T-helper 1 cell (primary cell): ENCODE data around the gene KRT25.

Experiments
- DNase-seq, 5 donors: peaks; one replicate each; pipeline ENCODE4 v3.0.0-alpha.2; 2012 to 2020
- total RNA-seq, 4 donors: gene quantifications; one replicate each; lab custom pipeline; 2026; lab: John Stamatoyannopoulos, UW

KRT25 gene
- total RNA-seq, result 0 reads per million in 4 donors

DNA sequence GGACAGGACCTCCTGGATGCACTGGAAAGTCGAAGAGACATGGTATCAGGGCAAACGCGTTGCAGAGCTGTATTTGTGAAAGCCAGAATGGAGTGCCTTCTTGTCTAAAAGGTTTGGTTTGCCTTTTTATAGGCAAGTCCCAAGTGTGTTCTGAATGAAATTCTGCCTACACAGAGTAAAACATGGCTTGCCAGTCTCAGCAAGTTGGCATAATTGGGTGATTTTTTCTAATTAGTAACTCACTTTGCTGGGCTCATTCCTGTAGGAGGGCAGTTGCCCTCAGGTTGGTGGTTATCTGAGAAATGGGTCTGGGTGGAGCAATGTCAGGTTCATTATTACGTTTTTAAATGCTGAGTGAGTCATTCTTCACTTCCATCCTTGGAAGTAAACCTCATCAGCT is at the start of gene KRT25:
Gene KRT25 (minus strand): TSS at position 101 of the 400 bp plus-strand sequence. CDS start 60 bp downstream, at position 41.
- no peak for DNase-seq

DNA sequence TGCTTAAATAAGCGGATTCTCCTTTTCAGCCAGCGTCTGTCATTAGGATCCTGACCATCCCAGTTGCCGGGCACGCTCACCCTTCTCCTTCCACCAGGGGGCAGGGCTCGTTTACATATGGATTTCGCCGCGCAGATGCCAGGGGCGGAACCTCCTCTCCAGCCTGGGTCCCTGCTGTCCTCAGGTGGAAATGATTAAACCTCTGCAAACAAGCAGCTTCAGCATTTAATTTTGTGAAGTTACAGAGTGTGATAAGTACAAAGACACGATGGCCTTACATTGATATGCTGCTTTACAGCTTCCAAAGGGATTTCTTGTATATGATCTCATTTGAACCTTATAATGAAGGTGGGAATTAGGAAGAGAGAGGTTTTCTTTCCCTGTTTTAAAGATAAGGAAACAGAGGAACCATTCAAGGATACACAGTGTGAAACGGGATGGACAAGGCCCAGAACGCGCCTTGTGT is 48.5 kb upstream of the KRT25 start:
- peak; percentile 37 to 69 (median 60) for DNase-seq

GRCh38 chr17:40801157-40801556 is 46.0 kb upstream of the KRT25 start:
- DNase-seq, result no peak

- no peak for DNase-seq
These were observed 45.2 kb upstream of the KRT25 start for GRCh38 chr17:40800381-40800780.

DNA sequence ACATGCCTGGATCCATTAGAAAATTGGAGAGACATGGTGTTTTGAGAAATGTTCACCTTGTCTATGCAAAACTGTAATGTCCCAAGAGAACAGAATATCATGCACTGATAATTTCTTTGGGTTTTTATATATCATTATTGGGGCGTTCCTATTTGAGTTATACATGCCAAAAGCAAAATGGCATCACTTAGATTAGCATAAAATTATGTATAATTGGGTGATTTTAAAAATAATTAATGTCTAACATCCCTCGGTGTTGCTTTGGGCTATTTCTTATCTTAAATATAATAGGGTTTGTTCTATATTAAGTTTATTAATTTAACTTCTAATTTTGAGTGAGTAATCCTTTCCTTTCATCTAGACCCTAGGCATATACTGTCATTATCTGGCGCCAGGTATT is 44.7 kb upstream of the KRT25 start, which contains the start of gene KRT28:
Gene KRT28 (minus strand): TSS at position 101 of the 400 bp plus-strand sequence. CDS start 66 bp downstream, at position 35.
- no peak for DNase-seq

DNA sequence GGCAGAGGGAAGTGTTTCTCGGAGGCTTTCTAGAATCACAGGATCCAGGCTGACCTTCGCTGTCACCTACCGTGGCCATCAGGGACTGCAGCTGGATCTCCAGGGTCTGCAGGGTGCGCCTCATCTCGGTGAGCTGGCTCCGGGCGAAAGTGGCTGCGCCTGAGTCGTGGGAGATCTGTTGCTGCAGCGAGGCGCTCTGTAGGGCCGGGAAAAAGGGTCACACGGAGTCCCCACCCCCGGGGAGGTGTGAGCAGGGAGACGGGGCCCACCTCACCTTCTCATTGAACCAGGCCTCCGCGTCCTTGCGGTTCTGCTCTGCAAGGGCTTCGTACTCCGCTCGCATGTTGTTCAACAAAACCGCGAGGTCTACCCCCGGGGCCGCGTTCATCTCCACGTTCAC is 41.7 kb upstream of the KRT25 start:
- DNase-seq, result no peak

DNA sequence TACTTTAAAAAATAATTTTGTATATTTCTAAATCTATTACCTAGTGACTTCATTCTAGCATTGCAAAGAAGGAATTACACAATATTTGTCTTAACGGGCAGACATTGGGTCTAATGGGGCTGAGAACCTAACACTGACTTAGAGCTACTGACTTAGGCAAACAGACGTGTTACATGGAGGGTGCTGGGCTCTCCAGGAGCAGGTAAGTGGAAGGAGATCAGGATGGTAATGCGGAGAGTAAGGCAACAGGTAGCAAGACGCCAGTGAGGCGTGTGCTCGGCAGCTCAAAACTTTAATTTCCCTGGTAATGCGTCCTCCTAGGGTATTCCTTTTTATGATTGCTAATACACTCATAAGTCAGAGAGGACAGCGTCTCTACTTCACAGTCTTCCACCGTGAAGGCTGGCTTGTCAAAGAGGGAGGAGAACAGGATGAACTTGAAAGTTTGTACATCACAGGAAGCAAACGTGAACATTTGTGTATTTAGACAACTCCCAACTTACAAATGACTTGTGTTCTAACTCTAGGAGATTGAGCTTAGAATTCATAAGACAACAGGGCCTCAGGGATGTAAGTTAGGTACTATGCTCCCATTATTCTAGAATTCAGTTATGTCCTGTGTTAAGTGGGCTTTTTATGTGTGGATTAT is 40.0 kb upstream of the KRT25 start:
- DNase-seq, result no peak

DNA sequence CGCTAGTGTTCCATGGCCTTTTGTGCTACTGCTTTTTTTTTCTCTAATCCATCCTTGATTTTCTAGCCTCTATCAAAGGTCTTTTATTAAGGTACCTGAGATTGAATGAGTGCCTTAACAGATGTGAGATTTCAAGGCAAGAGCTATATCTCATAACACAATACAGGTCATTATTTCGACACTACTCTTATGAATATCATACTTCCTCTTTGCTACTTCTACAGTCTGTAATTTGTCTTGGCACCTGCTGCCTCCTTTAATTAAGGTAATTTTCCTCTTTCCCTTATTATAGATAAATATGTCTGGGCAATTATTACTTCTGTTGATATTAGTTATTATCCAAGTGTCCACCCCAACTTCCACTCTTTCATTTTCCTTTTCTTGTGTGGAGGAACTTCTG is 39.3 kb upstream of the KRT25 start:
- no peak for DNase-seq

- DNase-seq, result no peak
These were observed 38.7 kb upstream of the KRT25 start for GRCh38 chr17:40793832-40794231.

GRCh38 chr17:40791787-40792436 is 36.8 kb upstream of the KRT25 start:
- no peak for DNase-seq

GRCh38 chr17:40791111-40791510 is 36.0 kb upstream of the KRT25 start:
- no peak for DNase-seq

DNA sequence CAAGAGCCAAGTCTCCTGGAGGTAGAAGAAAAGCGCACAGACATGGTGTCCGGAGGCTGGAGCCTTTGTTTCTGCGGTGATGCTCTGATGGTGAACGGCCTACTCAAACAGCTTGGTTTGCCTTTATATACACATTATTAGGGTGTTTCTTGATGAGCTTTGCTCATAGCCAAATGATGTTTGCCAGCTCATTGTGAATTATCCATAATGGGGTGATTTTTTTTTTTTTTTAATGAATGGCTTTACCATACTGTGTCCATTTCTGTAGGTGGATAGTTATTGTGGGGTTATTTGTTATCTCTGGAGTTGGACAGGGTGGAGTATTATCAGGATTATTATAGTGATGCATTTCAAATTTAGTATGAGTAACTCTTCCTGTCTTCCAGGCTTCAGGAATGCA is 27.3 kb upstream of the KRT25 start, which contains the start of gene KRT27:
Gene KRT27 (minus strand): TSS at position 101 of the 400 bp plus-strand sequence. CDS start 57 bp downstream, at position 44.
- no peak for DNase-seq

GRCh38 chr17:40779181-40779909 is 24.2 kb upstream of the KRT25 start:
- DNase-seq, result peak in 1 of 5 donors; percentile 5

DNA sequence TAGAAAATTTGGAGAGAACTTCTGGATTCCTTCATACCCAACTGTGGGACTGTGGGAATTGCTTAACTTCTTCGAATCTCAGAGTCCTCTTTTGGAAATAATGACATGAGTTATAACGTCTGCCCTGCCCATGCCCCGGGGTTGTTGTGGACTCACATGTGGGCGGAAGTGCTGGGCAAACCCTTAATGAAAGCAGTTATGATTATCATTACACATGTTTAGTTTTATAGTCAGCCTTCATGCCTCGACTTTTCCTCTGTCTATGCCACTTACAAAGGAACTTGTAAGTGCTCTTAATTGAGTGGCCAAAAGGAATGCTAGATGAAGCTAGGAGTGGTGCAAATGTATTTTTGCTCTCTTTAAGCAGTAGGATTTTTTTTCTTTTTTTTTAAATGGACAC is 23.3 kb upstream of the KRT25 start:
- no peak for DNase-seq

GRCh38 chr17:40777971-40778370 is 22.8 kb upstream of the KRT25 start:
- DNase-seq, result no peak

GRCh38 chr17:40777459-40777858 is 22.3 kb upstream of the KRT25 start:
- DNase-seq, result no peak

DNA sequence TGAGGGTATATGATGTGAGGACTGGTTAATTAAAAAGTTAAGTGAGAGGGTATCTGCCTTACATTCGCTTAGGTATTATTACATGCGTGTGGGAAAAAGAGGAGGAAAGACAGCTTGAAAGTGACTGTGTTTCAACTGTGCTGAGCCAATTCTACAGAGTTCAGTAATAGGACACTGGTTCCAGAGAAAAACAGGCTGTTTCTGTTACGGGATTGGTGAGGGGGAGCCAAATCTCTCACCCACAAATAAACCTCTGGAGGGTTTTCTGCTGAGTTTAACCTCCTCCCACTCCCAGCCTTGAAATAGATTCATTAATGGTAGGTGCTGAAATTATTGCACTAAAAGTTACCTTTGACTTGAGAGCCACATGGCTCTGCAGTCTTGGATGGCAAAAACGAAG is 20.8 kb upstream of the KRT25 start:
- DNase-seq, result no peak

DNA sequence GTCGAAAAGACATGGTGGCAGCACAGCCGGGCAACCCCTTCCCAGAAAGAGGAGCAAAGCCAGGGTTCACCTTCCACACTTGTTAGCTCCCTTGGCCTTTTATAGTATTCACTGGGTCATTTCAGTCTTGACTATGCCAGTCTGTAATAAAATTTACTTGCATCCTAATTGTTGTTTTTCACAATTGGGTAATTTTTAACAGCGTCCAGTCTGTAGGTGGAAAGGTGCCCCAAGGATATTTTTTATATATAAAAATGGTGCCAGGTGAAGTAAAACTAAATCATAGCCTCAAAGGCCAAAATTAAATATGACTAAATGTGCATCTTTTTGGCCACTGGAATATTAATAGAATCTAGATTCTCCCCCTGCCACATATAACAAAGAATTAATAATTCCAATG is 17.0 kb upstream of the KRT25 start, which contains the start of gene KRT26:
Gene KRT26 (minus strand): TSS at position 101 of the 400 bp plus-strand sequence. CDS start 88 bp downstream, at position 13.
- DNase-seq, result no peak

- no peak for DNase-seq
These were observed 10.5 kb upstream of the KRT25 start for GRCh38 chr17:40765657-40766056.

GRCh38 chr17:40763752-40764151 is 8.6 kb upstream of the KRT25 start:
- no peak for DNase-seq

DNA sequence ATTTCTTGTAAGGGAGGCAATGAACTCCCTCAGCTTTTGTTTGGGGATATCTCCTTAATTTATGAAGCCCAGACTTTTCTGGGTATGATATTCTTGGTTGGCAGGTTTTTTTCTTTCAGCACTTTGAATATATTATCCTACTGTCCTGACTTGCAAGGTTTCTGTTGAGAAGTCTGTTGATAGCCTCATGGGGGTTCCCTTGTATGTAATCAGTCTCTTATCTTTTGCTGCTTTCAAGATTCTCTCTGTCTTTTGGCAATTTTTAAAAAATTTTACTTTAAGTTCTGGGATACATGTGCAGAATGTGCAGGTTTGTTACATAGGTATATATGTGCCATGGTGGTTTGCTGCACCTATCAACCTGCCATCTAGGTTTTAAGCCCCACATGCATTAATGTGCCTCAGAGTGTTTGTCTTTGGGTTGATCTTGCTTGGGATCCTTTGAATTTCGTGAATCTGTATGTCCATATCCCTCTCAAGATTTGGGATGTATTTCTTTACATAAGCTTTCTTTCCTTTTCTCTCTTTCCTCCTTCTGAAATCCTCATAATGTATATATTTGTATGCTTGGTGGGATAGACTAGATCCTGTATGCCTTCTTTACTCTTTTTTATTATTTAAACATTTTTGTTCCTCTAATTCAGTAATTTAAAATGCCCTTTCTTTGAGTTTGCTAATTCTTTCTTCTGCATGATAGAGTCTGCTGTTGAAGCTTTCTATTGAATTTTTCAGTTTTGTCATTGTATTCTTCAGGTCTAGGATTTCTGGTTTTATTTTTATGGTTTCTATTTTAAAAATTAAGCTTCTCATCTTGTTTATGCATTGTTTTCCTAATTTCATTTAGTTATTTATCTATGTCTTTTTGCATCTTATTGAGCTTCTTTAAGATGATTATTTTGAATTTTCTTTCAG is 5.2 kb upstream of the KRT25 start:
- DNase-seq, result no peak

- no peak for DNase-seq
These were observed 1.3 kb downstream of the KRT25 start for GRCh38 chr17:40753804-40754203.
